Kidney epithelial cell (primary cell): ENCODE measurements around the gene SC5D. TPM values are rescaled to one million over a fixed set of nuclear protein-coding genes. Genes with fewer than 3 reads are reported as not detected.

ENCODE experiments used
- DNase-seq: peaks from one replicate; pipeline ENCODE4 v3.0.0-alpha.2; 2010; ENCODE audit warnings: low read depth
- H3K27me3 ChIP-seq: 2 replicates; pipeline ENCODE4 v1.6.0; 2011; ENCODE audit warnings: low read length; ENCODE audit not compliant: control insufficient read depth, insufficient read depth
- H3K36me3 ChIP-seq: 2 replicates; pipeline ENCODE4 v1.5.1; 2011; ENCODE audit warnings: low read length; ENCODE audit not compliant: control insufficient read depth, insufficient read depth
- H3K4me3 ChIP-seq: 2 replicates; pipeline ENCODE4 v1.5.1; 2011; ENCODE audit warnings: low read depth, mild to moderate bottlenecking, control low read depth, low read length
- total RNA-seq: library from RNA; depleted of rRNA; stranded (reverse); fragments of >200 nt; gene quantifications from 2 replicates; pipeline ENCODE4 v1.2.3, GENCODE V29; 2015
- TF ChIP-seq, protein P1 (sequence below): IDR thresholded peaks from 2 replicates; pipeline ENCODE4 v1.5.1; 2011; ENCODE audit warnings: mild to moderate bottlenecking, moderate library complexity, low read length, control low read depth, inconsistent platforms; ENCODE audit not compliant: insufficient read depth, poor library complexity, severe bottlenecking

The SC5D gene, protein sequence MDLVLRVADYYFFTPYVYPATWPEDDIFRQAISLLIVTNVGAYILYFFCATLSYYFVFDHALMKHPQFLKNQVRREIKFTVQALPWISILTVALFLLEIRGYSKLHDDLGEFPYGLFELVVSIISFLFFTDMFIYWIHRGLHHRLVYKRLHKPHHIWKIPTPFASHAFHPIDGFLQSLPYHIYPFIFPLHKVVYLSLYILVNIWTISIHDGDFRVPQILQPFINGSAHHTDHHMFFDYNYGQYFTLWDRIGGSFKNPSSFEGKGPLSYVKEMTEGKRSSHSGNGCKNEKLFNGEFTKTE
- 34.5 and 39.7 TPM in 2 replicates for total RNA-seq

DNA sequence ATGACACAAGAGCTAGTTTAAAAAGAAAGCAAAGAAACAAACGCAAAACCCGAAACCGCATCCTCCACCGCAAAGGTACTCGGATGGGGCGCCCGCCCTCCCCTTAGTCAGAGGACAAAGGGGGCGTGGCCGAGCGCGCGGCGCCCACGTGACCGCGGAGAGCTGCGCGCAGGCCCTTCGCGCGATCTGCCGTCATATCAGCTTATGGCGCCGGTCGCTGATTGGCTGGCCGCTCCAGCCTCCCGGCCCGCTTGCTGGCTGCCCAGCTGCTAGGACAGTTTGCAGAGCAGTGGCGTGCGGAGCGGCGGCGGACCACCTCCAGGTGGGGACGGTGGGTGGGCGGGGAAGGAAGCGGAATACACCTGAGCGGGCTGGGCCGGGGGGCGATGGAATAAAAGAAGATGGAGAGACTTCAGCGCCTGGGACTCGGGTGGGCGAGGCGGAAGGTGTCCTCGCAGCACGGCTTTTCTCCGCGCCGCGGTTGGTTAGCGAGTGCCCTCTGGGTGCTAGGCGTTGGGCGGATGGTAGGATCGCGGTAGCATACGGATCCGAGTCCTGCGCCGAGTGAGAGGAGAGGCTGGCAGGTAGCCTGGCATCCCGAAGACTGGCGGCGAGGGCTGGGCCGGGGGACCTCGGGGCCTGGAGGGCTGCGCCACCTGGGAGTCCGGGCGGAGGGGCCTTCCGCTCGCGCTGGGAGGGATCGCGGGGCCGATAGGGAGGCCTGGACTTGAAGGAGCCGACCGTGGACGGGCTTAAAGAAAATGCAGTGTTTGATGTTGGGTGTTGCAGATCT is at the start of gene SC5D:
TSS of gene SC5D (plus strand) at position 277 of the 793 bp plus-strand sequence. CDS start 10,605 bp downstream, outside the sequence.
- H3K27me3 ChIP-seq, result no peaks in the 10 kb centered on the region
- no peaks in the 10 kb centered on the region for H3K36me3 ChIP-seq
- TF ChIP-seq, protein P1, sequence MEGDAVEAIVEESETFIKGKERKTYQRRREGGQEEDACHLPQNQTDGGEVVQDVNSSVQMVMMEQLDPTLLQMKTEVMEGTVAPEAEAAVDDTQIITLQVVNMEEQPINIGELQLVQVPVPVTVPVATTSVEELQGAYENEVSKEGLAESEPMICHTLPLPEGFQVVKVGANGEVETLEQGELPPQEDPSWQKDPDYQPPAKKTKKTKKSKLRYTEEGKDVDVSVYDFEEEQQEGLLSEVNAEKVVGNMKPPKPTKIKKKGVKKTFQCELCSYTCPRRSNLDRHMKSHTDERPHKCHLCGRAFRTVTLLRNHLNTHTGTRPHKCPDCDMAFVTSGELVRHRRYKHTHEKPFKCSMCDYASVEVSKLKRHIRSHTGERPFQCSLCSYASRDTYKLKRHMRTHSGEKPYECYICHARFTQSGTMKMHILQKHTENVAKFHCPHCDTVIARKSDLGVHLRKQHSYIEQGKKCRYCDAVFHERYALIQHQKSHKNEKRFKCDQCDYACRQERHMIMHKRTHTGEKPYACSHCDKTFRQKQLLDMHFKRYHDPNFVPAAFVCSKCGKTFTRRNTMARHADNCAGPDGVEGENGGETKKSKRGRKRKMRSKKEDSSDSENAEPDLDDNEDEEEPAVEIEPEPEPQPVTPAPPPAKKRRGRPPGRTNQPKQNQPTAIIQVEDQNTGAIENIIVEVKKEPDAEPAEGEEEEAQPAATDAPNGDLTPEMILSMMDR, result no peak
- peak; percentile 76 for DNase-seq
- peak within 1 kb of the TSS; percentile 97 for H3K4me3 ChIP-seq

DNA sequence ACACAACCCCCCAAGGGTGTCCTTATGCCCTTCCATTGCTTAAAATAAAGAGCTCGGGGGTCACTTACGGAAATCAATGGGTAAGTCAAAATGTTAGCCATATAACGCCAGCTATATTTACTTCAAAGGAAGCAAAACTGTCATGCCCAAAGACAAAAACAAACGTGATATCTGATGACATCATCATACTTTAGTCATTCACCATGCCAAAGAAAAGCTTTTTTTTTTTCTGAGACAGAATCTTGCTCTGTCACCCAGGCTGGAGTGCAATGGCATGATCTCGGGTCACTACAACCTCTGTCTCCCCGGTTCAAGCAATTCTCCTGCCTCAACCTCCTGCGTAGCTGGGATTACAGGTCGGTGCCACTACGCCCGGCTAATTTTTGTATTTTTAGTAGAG is 47.7 kb upstream of the SC5D start:
- DNase-seq, result no peak
- Histone ChIP-seq H3K4me3 (no peak overlapping the region), H3K36me3 (no peaks in the 10 kb centered on the region), H3K27me3 (no peaks in the 10 kb centered on the region)
- TF ChIP-seq, protein P1, result no peak

DNA sequence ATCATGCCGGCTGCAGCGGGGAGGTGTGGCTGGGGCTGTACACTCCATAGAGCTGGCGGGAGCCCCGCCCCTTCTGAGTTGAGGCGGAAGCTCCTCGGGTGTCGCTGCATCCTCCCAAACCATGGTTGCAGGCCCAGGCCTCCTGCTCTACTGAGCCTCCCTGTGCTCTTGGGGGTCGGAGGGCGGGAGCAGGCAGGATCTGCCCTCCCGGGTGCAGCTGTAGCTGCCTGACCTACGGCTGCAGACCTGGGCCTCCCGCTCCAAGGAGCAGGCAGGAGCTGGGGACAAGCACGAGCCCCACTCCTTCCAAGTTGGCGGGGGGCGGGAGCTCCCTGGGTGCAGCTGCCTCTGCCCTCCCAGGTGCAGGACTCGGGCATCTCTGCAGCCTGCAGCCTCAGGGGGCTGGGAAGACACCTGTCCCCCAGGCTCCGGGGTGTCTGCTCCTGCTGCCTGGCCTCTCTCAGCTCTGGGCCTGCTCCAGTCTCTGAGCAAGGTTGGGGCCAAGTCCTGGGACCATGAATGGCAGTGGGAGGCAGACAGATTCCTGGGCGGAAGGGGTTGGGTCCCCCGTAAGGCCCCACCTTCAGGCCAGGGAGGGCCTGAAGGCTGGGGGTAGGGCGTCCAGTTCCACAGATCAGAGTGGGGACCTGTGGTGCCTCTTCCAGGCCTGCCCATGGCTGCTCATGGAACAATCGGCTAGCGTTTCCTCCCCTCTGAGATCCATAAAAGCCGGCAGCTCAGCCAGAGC is 46.4 kb upstream of the SC5D start:
- no peak for DNase-seq
- no peaks in the 10 kb centered on the region for H3K36me3 ChIP-seq
- TF ChIP-seq, protein P1, result no peak
- H3K27me3 ChIP-seq, result no peaks in the 10 kb centered on the region
- no peak overlapping the region for H3K4me3 ChIP-seq

DNA sequence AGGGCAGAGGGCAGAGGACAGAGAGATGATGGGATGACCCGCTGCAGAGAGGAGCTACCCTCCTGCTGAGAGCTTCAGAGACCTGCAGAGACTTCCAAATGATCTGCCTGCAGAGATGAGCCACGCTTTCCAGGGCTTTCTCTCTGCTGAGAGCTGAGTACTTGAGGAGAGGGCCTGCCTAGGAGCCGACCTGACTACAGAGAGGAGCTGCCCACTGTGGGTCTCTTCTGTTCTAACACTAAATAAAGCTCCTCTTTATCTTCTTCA is 45.9 kb upstream of the SC5D start:
- H3K36me3 ChIP-seq, result no peaks in the 10 kb centered on the region
- TF ChIP-seq, protein P1, result no peak
- H3K27me3 ChIP-seq, result no peaks in the 10 kb centered on the region
- no peak for DNase-seq
- no peak overlapping the region for H3K4me3 ChIP-seq

DNA sequence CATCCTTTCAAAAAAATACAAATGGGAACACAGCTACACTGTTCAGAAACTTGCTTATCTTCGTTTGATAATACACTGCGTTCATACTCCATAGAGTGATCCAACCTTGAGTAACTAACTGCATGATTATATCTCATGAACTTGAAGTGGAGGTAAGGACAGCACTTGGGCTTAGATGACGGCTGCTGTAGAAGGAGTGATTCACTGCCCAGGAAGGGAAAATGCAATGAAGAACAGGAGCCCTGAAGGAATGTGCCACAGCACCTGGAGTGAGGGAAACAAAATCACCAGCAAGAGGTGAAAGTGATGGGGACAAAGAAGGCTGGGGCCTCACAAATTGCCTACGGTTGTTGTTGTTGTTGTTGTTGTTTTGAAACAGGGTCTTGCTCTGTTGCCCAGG is 44.1 kb upstream of the SC5D start:
- TF ChIP-seq, protein P1, result no peak
- Histone ChIP-seq H3K36me3 (no peaks in the 10 kb centered on the region), H3K4me3 (no peak overlapping the region), H3K27me3 (no peaks in the 10 kb centered on the region)
- DNase-seq, result no peak
